AG09309 (cell line): ENCODE data around the gene CEP78.
"Not testable (repeated sequence)": the region's sequence is repeated elsewhere in the genome, so short reads cannot be mapped to it uniquely, and the experiment has no call there.

Source experiments
- DNase-seq: peaks from one replicate; pipeline ENCODE4 v3.0.0-alpha.2; 2010; ENCODE audit warnings: low read depth
- H3K4me3 ChIP-seq: 2 replicates; pipeline ENCODE4 v1.5.1; 2011; ENCODE audit warnings: mild to moderate bottlenecking, low read depth, low read length, moderate library complexity; ENCODE audit not compliant: control insufficient read depth
- CTCF ChIP-seq: IDR thresholded peaks from 2 replicates; pipeline ENCODE4 v1.5.1; 2011; ENCODE audit warnings: mild to moderate bottlenecking, low read depth, low read length, inconsistent platforms; ENCODE audit not compliant: insufficient read depth, control insufficient read depth; ENCODE audit errors: missing control alignments

Gene CEP78

GRCh38 chr9:78213712-78214111 lies 22.2 kb upstream of the CEP78 start:
- H3K4me3 ChIP-seq, result no peak overlapping the region
- TF ChIP-seq CTCF, result peak; percentile 37
- DNase-seq, result no peak

- no peak for TF ChIP-seq CTCF
Measured at GRCh38 chr9:78214492-78214891, 21.4 kb upstream of the CEP78 start.

GRCh38 chr9:78215706-78216105 lies 20.2 kb upstream of the CEP78 start:
- H3K4me3 ChIP-seq, result no peak overlapping the region
- no peak for TF ChIP-seq CTCF
- no peak for DNase-seq

More at GRCh38 chr9:78214492-78214891, 21.4 kb upstream of the CEP78 start:
- DNase-seq, result no peak
- no peak overlapping the region for H3K4me3 ChIP-seq

GRCh38 chr9:78218890-78219289 lies 17.0 kb upstream of the CEP78 start:
- H3K4me3 ChIP-seq, result no peak overlapping the region
- no peak for TF ChIP-seq CTCF
- DNase-seq, result no peak

GRCh38 chr9:78221425-78221824 lies 14.4 kb upstream of the CEP78 start:
- no peak for DNase-seq
- no peak for TF ChIP-seq CTCF
- H3K4me3 ChIP-seq, result no peak overlapping the region

- DNase-seq, H3K4me3 ChIP-seq: not testable (repeated sequence)
Measured at GRCh38 chr9:78221841-78222240, 14.0 kb upstream of the CEP78 start.

GRCh38 chr9:78230761-78231160 lies 5.1 kb upstream of the CEP78 start:
- H3K4me3 ChIP-seq, result no peak overlapping the region
- no peak for DNase-seq
- TF ChIP-seq CTCF, result no peak

GRCh38 chr9:78232471-78232870 lies 3.4 kb upstream of the CEP78 start:
- not testable (repeated sequence) for H3K4me3 ChIP-seq, DNase-seq
